Neural progenitor cell (in vitro differentiated cells): ENCODE results near the gene SOX5. TPM values are rescaled to one million over a fixed set of nuclear protein-coding genes. Genes with fewer than 3 reads are reported as not detected.

Source experiments
- DNase-seq: peaks from one replicate; pipeline ENCODE4 v3.0.0-alpha.2; 2016; ENCODE audit warnings: low spot score
- H2AFZ ChIP-seq: fragments of 200-600 bp; sonication (generic); replicated peaks from 2 replicates; pipeline ENCODE4 v1.6.1; 2016; ENCODE audit warnings: antibody characterized with exemption
- H3F3A ChIP-seq: fragments of 200-600 bp; sonication (generic); 2 replicates; pipeline ENCODE4 v1.6.1; 2016; ENCODE audit warnings: antibody characterized with exemption, low read depth
- H3K27ac ChIP-seq: fragments of 200-600 bp; sonication (generic); 2 replicates; pipeline ENCODE4 v1.5.1; 2016; ENCODE audit warnings: mild to moderate bottlenecking
- H3K27me3 ChIP-seq: fragments of 200-600 bp; sonication (generic); 2 replicates; pipeline ENCODE4 v1.6.1; 2016; ENCODE audit warnings: mild to moderate bottlenecking, moderate library complexity
- H3K36me3 ChIP-seq: fragments of 200-600 bp; sonication (generic); 2 replicates; pipeline ENCODE4 v1.5.1; 2016
- H3K4me1 ChIP-seq: fragments of 200-600 bp; sonication (generic); 2 replicates; pipeline ENCODE4 v1.6.1; 2016; ENCODE audit warnings: mixed run types
- H3K4me2 ChIP-seq: fragments of 200-600 bp; sonication (generic); 2 replicates; pipeline ENCODE4 v1.6.1; 2016
- H3K4me3 ChIP-seq: fragments of 200-600 bp; sonication (generic); 2 replicates; pipeline ENCODE4 v1.5.1; 2016
- H3K79me2 ChIP-seq: fragments of 200-600 bp; sonication (generic); 2 replicates; pipeline ENCODE4 v1.6.1; 2016; ENCODE audit warnings: low read depth
- H3K9ac ChIP-seq: fragments of 200-600 bp; sonication (generic); 2 replicates; pipeline ENCODE4 v1.6.1; 2016
- H3K9me3 ChIP-seq: fragments of 200-600 bp; sonication (generic); 2 replicates; pipeline ENCODE4 v1.5.1; 2016; ENCODE audit warnings: low read depth
- H4K20me1 ChIP-seq: fragments of 200-600 bp; sonication (generic); 2 replicates; pipeline ENCODE4 v1.6.1; 2016; ENCODE audit warnings: low read depth
- H3K27ac Mint-ChIP-seq: 3 replicates; pipeline ENCODE4 v1.8.0; 2021; ENCODE audit warnings: mixed read lengths
- H3K27me3 Mint-ChIP-seq: 2 replicates; pipeline ENCODE4 v1.8.0; 2022; ENCODE audit warnings: low read depth, mild to moderate bottlenecking, inconsistent platforms, moderate library complexity, mixed read lengths; ENCODE audit not compliant: insufficient read depth
- H3K36me3 Mint-ChIP-seq: 3 replicates; pipeline ENCODE4 v1.8.0; 2021; ENCODE audit warnings: mixed read lengths
- H3K4me1 Mint-ChIP-seq: 3 replicates; pipeline ENCODE4 v1.8.0; 2021; ENCODE audit warnings: mixed read lengths
- H3K4me3 Mint-ChIP-seq: 3 replicates; pipeline ENCODE4 v1.8.0; 2021; ENCODE audit warnings: mild to moderate bottlenecking, moderate library complexity, mixed read lengths
- H3K9me3 Mint-ChIP-seq: 3 replicates; pipeline ENCODE4 v1.8.0; 2020; ENCODE audit warnings: mixed read lengths
- CTCF ChIP-seq: fragments of 200-600 bp; sonication (generic); IDR thresholded peaks from 2 replicates; pipeline ENCODE4 v1.5.1; 2017; ENCODE audit warnings: antibody characterized with exemption, mild to moderate bottlenecking
- EZH2 ChIP-seq: fragments of 200-600 bp; sonication (generic); IDR thresholded peaks from 2 replicates; pipeline ENCODE4 v1.6.1; 2017; ENCODE audit warnings: antibody characterized with exemption, mild to moderate bottlenecking, moderate library complexity
- EZH2phosphoT487 ChIP-seq: fragments of 200-600 bp; sonication (generic); IDR thresholded peaks from 2 replicates; pipeline ENCODE4 v1.6.1; 2017; ENCODE audit warnings: antibody characterized with exemption
- total RNA-seq: library from RNA; depleted of rRNA; stranded (reverse); fragments of >200 nt; gene quantifications from 2 replicates; pipeline ENCODE4 v1.2.3, GENCODE V29; 2015; ENCODE audit warnings: low replicate concordance

Gene SOX5
- total RNA-seq, 1 donor from 2014 or later = 79.5 TPM

DNA sequence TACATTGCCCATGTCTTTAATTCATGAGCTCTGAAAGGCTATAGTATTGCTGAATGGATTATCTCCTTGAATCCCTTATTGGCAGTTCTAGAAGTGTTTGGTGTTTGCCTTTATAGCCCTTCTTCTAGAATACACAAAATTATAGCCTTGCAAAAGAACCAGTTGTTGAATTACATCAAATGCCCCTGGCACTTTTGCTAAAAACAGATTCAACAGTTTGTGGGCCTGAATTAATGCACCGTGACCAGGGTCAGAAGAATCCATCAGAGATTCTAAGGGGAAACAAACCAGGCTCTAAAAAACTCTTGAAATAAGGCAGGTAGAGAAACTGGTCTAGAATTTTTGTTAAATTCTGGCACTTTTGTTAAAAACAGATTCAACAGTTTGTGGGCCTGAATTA, 197.8 kb downstream of the SOX5 start:
- peak overlapping the region; percentile 17 for H3K4me2 ChIP-seq
- Mint-ChIP-seq H3K27ac (no peak overlapping the region), H3K36me3 (peaks cover 20% of the 10 kb centered on the region)

DNA sequence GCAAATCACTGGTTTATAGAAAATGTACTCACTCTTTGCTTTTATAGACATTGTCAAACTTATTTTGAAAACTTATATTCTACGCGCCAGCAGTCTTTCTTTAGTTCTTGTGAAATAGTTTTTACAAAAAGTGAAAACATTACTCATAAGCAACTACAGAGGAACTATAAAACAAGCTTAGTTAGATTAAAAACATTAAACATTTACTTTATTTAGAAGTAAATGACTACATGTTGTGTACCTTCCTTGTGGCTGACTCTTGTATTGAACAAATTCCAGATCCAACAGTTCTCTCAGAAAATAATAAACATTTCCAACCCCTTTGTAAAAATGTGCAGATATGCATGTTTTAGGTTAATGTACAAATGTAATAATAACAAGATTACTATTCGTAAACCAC, 198.5 kb downstream of the SOX5 start:
- Histone ChIP-seq H3K9ac (no peak overlapping the region), H3K4me2 (peak overlapping the region; percentile 17), H4K20me1 (no peaks in the 10 kb centered on the region), H3K4me3 (no peak overlapping the region), H3K9me3 (no peaks in the 10 kb centered on the region), H3K4me1 (peaks cover 53% of the 10 kb centered on the region), H3K36me3 (peaks cover 22% of the 10 kb centered on the region), H3F3A (peaks cover 46% of the 10 kb centered on the region), H2AFZ (no peak overlapping the region), H3K27ac (no peak overlapping the region), H3K79me2 (peaks cover 51% of the 10 kb centered on the region), H3K27me3 (no peaks in the 10 kb centered on the region)
- DNase-seq = no peak
- H3K36me3 Mint-ChIP-seq = peaks cover 23% of the 10 kb centered on the region
- no peak overlapping the region for H3K27ac Mint-ChIP-seq
- peaks cover 2% of the 10 kb centered on the region for H3K9me3 Mint-ChIP-seq
- H3K4me1 Mint-ChIP-seq = peaks cover 41% of the 10 kb centered on the region
- no peak overlapping the region for H3K4me3 Mint-ChIP-seq
- H3K27me3 Mint-ChIP-seq = no peaks in the 10 kb centered on the region
- TF ChIP-seq CTCF (no peak), EZH2 (no peak), EZH2phosphoT487 (no peak)

More for the DNA sequence above, 197.8 kb downstream of the SOX5 start:
- Mint-ChIP-seq H3K4me3 (no peak overlapping the region), H3K4me1 (peaks cover 48% of the 10 kb centered on the region), H3K9me3 (peaks cover 2% of the 10 kb centered on the region), H3K27me3 (no peaks in the 10 kb centered on the region)
- Histone ChIP-seq H3F3A (peaks cover 54% of the 10 kb centered on the region), H3K4me3 (no peak overlapping the region), H3K36me3 (peaks cover 22% of the 10 kb centered on the region), H4K20me1 (no peaks in the 10 kb centered on the region), H3K79me2 (peaks cover 57% of the 10 kb centered on the region), H2AFZ (no peak overlapping the region), H3K4me1 (peaks cover 60% of the 10 kb centered on the region), H3K9me3 (no peaks in the 10 kb centered on the region), H3K27ac (peak overlapping the region; percentile 78), H3K27me3 (no peaks in the 10 kb centered on the region), H3K9ac (no peak overlapping the region)
- no peak for DNase-seq
- TF ChIP-seq CTCF (no peak), EZH2 (no peak), EZH2phosphoT487 (no peak)

- H3K9me3 Mint-ChIP-seq = peaks cover 2% of the 10 kb centered on the region
- no peaks in the 10 kb centered on the region for H3K27me3 Mint-ChIP-seq
- H3K27me3 ChIP-seq = no peaks in the 10 kb centered on the region
- TF ChIP-seq EZH2 (no peak), CTCF (no peak)
- H3K27ac ChIP-seq = no peak overlapping the region
- peaks cover 28% of the 10 kb centered on the region for H3K36me3 ChIP-seq
- no peaks in the 10 kb centered on the region for H3K4me1 ChIP-seq
- no peaks in the 10 kb centered on the region for H4K20me1 ChIP-seq
- H3K4me2 ChIP-seq = no peak overlapping the region
- H3K79me2 ChIP-seq = peaks cover 20% of the 10 kb centered on the region
- no peak overlapping the region for H3K9ac ChIP-seq
- no peak for DNase-seq
- H3K4me1 Mint-ChIP-seq = peaks cover 14% of the 10 kb centered on the region
- H3K4me3 ChIP-seq = no peak overlapping the region
- no peak overlapping the region for H3K27ac Mint-ChIP-seq
- H3F3A ChIP-seq = no peaks in the 10 kb centered on the region
- H3K4me3 Mint-ChIP-seq = no peak overlapping the region
- no peaks in the 10 kb centered on the region for H3K9me3 ChIP-seq
- peaks cover 35% of the 10 kb centered on the region for H3K36me3 Mint-ChIP-seq
- no peak overlapping the region for H2AFZ ChIP-seq
These were observed 204.8 kb downstream of the SOX5 start for GRCh38 chr12:23744696-23745095.
